Esophagus squamous epithelium (tissue), 4 donors: ENCODE results near the gene INTS7.

Source experiments
- POLR2A ChIP-seq, 4 donors: fragments of 450-650 bp; IDR thresholded peaks; one replicate each; pipeline ENCODE4 v1.6.1; 2017; ENCODE audit warnings: antibody characterized with exemption in 4 of 4, mild to moderate bottlenecking in 4 of 4, moderate library complexity in 3 of 4
- TF ChIP-seq, protein P1 (sequence below), 6 experiments: fragments of 450-650 bp in 4 of 6; fragments of 200-600 bp in 2 of 6; sonication (generic) in 2 of 6; IDR thresholded peaks; one replicate each; pipeline ENCODE4 v1.5.1; 2016 to 2019; ENCODE audit warnings: antibody characterized with exemption in 6 of 6, mild to moderate bottlenecking in 4 of 6, moderate library complexity in 4 of 6

DNA sequence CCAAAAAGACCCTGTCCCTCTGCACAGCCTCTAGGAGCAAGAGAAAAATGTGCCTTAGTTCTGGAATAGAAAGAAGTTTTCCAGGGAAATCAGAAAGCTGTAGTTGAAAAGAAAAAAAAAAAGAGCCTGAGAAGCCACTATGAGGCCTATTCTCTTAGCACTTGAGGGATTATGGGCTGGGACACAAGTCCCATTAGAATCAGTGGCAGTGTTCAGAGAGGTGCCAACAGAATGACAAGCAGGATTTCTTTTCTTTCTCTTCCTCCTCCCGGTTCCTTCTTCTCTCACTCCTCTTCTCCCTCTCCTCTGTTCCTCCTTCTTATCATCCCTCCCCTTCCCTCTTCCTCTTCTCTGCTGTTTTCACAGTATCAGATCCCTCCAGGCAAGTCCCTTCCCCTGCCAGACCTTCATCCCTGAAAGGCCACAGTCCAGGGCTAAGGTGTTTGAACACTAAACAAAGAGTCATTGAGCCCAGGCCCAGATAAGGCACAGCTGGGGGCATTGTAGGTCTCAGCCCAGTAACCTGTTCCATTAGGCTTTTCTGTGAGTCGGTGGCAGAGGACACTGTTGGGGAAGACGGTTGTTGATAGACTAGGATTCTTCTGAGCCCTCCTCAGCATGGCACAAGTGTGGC lies 140.1 kb downstream of the INTS7 start:
- TF ChIP-seq, protein P1, sequence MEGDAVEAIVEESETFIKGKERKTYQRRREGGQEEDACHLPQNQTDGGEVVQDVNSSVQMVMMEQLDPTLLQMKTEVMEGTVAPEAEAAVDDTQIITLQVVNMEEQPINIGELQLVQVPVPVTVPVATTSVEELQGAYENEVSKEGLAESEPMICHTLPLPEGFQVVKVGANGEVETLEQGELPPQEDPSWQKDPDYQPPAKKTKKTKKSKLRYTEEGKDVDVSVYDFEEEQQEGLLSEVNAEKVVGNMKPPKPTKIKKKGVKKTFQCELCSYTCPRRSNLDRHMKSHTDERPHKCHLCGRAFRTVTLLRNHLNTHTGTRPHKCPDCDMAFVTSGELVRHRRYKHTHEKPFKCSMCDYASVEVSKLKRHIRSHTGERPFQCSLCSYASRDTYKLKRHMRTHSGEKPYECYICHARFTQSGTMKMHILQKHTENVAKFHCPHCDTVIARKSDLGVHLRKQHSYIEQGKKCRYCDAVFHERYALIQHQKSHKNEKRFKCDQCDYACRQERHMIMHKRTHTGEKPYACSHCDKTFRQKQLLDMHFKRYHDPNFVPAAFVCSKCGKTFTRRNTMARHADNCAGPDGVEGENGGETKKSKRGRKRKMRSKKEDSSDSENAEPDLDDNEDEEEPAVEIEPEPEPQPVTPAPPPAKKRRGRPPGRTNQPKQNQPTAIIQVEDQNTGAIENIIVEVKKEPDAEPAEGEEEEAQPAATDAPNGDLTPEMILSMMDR (IDR thresholded peaks at IDR 0.05) = no peak
- no peak for TF ChIP-seq POLR2A (IDR thresholded peaks at IDR 0.05)
